ENCODE data around the gene SAMSN1.

Gene SAMSN1

DNA sequence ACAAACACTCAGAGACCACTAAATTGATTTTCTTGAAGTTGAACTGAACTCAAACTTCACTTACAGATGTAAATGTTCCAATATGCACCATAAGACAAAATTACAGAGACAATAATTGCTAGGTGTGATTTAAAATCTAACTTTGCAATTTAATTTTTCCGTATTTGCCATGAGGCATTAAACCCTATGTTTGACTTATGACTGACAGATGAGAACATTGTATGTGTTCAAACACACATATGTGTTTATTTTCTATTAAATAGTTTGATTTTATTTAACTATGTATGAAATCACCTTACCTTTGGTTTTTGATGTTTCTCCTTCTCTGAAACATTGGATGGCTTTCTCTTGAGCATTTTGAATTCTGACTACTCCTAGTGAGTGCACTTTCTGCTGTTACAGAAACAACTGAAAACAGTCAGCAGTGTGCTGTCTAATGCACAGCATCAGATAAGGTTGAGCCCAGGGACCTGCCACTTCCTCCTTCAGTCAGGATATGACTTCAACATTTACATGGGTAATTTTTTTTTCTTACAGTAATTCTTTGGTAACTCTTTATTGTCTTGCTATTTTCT is at the start of gene SAMSN1:
Gene SAMSN1, minus strand, starts transcription at position 410 of the 575 bp plus-strand sequence. Its CDS starts 54 bp downstream, at position 356.
- no peak for DNase-seq (ENCODE audit: low read depth, low spot score)

DNA sequence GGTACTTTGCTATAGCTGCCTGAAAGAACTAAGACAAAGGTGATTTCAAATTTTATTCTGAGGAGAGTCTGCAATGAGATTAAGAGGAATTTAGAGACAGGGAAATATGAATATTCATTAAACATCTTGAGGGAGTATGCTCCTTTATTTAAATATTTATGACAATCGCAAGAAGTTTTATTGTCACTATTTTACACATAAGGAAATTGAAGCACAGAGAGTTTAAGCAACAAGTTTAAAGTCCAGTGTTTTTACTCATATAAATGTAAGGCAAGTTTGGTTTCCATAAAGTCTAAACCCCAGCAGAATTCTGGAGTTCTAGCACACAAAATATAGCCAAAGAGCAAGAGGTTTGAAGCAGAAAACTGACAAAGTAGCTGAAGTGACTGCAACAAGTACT is 49.3 kb upstream of the SAMSN1 start:
- DNase-seq (ENCODE audit: low read depth, low spot score) = no peak

DNA sequence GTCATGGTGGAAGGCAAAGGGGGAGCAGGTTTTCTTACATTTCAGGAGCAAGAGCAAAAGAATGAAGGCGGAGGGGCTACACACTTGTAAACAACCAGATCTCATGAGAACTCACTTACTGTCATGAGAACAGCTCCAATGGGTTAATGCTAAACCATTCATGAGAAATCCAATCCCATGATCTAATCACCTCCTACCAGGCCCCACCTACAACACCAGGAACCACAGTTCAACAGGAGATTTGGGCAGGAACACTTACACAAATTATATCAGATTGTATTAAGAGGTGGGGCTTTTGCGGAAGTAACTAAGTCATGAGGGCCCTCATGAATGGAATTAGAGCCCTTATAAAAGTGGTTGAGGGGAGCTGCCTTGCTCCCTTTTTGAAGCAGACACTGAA is 48.9 kb upstream of the SAMSN1 start:
- no peak for DNase-seq (ENCODE audit: low read depth, low spot score)

DNA sequence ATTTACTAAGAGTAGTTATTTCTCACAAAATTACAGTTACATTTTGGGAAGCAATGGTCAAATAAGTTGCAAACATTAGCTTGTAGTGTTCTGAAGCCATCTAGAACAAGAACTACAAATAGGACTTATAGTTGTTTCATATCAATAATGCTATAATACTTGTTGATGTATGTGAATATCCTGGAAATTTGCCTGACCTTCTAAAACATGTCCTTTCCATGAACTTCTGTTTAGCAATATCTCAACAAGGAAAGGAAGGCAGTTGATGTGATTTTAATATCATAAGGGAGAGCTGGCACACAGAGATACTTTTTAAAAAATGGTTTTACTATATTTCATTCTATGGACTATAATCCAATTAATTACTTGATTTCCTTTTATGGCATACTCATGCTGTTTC is 47.1 kb upstream of the SAMSN1 start:
- DNase-seq (ENCODE audit: low read depth, low spot score) = no peak

DNA sequence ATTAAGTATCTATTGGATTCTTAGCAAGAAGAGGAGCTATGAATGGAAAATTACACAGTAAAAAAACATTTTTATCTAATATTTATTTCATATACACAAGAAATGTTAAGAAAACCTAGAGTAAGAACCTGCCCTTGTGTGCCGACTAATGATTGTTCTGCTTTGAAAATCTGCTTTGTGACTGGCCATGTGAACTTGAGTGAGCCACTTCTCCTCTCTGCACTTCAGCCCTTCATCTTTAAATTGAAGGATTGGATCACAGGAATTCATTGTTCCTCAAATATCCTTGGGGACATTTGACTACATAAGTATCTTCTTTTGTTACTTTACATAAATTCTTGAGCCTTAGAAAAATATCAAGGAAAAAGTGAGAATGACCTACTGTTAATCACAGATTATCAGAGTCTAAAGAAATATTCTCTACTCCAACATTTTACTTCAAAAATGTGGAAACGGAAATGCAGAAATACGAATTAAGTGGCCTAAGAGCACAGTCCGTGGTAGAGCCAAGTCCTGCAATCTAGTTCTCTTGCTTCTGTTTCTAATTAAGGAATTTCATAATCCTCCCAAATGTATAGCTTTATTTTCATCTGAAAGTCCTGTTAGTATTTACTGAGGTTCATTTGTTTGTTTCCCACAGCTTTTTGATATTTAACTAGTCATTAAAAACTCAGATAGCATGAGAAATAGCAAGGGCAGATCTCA is 46.3 kb upstream of the SAMSN1 start:
- no peak for DNase-seq (ENCODE audit: low read depth, low spot score)

DNA sequence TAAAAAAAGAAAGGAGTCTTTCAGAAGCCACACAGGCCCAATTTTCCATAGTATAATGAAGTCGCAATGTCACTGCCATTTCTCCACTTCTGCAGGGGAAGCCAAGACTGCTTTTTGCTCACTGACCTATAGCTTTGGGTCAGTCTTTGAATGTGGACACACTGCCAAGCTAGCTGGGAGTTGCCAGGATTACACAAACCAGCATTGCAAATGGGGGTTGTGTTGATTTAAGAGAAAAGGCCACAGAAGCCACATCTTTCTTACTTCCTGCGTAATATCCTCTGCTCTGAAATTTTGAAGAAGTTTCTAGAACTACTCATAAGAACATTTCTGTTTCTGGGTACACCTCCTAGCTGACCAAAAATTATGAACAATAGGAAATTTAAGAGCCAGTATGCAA is 45.8 kb upstream of the SAMSN1 start:
- no peak for DNase-seq (ENCODE audit: low read depth, low spot score)

DNA sequence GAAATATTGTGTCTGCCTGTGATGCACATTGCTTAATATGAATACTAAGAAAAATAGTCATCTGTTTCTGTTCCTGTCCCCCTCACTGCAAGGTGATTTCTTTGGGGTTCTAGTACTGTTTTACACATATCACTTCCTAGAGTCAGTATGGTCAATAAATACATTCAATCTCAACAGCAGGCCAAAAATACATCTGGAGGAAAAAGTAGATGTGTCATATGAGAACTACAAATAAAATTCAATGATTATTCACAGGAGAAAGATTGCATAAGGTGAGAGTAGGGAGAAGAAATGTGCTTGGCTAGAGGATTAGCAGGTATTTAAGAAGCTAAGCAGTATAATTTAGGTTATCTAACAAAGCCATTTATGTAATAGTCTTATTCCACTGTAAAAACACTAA is 45.3 kb upstream of the SAMSN1 start:
- no peak for DNase-seq (ENCODE audit: low read depth, low spot score)

DNA sequence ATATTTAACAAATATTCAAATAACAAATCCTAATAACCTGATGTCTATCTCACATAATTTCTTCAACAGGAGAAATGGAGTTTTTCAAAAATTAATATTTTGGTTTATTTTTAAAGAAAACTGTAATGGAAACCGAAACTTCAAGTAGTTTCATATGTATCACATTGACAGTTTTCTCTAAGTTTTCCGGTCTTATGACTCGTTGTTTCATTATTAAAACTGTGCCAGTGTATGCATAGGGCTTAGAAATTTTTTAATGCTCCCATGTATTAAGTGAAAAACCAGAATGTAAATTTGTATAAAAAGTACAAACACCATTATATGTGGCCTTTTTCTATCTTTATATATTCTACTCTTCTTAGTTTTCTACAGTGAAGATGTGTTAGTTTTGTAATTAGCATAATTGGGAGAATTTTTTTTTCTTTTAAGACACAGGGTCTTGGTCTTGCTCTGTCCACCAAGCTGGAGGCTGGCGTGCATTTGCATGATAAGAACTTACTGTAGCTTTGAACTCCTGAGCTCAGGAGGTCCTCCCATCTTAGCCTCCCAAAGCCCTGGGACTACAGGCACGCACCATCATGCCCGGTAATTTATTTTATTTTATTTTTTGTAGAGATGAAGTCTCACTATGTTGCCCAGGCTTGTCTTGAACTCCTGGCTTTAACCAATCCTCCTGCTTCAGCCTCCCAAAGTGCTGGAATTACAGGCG is 43.9 kb upstream of the SAMSN1 start:
- no peak for DNase-seq (ENCODE audit: low read depth, low spot score)

DNA sequence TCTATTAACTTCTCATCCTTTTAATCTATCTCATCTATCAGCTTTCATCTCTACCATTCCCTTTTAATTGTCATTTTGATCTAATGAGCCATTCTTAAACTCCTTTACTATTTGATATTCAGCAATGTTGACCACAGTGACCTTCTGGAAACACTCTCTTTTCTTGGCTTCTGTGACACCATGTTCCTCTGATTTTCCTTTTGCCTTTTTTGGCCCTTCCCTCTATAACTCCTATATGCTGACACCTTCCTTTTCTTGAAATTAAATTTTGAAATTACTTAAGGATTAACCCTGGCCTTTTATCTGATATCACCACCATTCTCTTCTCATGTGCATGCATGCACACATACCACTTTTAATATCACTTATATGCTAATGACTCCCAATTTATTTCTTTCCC is 41.2 kb upstream of the SAMSN1 start:
- DNase-seq (ENCODE audit: low read depth, low spot score) = no peak

DNA sequence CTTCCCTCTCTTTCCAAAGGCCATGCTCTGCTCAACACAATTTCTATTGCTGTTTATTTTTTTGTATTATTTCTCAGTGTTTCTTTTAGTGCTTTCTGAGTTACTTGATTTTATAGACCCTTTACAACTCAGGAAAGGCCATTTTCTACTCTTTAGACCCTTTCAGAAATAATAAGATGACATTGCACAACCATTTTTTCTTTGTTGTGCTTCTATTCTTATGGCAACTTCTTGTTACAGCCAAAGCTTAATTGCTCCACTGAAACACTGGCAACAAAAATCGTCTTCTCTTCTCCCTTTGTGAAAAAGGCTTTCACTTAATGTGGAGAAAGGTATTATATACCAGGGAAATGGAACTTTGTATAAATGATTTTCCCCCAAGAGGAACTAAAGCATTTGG is 39.0 kb upstream of the SAMSN1 start:
- no peak for DNase-seq (ENCODE audit: low read depth, low spot score)

DNA sequence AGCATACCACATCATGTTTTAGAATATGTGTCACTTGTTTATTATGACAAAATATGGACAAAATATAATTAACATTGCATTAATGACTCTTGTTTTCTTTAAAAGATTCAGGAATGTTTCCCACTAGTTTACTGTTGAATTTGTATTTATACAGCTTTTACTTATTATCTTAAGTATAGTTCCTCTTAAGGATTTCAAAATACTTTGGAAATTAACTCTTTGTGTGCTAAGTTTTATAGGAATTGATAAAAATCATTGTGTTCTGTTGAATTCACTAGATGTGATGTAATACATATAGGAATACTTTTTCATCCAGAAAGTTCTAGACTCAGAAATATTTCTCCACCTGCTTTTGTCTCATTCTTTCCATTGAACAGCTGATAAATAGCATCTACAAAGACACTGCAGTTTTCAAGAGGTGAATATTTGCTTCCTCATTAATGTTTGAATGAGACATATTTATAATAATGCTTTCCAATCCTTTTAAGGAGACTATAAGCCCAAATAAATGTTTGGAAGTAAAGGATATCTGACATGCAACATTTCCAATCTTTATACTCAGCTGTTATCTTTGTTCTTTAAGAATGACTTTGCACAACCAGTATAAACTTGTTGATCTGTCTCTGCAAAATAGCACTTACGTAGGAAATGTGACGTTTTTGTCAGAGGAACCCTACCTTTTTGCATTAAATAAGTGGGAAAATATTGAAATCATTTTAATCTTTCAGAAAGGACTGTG is 38.4 kb upstream of the SAMSN1 start:
- no peak for DNase-seq (ENCODE audit: low read depth, low spot score)

DNA sequence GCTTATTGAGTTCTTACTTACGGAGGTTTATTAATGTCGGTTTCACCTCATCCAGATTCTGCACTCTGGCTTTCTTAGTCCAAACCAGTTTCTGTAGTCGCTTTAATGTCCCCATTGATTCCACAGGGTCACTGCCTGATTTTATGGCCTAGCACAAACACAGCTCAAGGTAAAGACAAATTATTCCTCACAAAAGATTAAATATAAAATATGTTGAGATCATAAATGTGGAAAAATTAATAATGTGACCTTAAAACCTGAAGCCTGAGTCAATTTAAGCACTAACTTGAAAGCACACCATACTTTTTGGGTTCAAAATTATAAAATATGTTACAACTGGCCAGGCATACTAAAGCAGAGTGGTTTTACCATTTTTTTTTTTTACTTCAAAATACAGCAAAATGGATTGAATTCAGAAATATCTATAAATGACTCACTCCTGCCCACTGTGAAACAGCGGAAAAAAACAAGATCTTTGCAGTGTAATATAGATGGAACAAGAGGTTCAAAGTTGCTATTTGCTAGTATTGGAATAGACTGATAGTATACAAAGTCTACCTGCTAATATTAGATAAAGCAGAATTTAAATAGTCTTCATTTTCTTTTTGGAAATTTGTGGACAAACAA is 37.6 kb upstream of the SAMSN1 start:
- DNase-seq (ENCODE audit: low read depth, low spot score) = no peak

DNA sequence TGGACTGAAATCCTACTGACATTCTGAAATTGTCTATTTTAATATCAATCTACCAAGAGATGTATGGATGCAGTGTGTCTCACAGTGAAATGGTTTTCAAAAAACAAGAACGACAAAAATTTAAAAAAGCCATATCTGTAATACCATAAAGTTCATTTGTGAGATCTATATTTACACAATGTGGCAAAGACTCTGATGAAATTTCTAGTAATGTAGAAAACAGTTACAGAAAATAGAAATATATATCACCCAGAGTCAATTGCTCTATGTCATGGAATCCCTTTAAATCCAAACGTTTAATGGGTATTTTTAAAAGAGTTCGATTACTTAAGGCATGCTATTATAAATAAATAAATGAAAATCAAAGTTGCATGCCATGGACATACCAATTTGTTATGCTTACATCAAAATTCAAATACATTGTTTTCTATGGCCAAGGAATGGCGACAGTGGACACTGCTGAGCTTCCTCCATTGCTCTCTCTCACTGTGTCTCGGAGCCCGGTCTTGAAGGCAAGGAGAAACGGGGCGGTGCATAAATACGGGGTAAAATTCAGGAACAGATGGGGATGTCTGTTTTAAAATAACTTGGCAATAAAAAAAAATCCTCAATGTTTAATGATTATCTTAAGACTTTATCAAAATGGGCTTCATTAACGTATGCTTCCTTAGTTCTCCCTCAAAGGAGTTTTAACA is 37.0 kb upstream of the SAMSN1 start:
- no peak for DNase-seq (ENCODE audit: low read depth, low spot score)

DNA sequence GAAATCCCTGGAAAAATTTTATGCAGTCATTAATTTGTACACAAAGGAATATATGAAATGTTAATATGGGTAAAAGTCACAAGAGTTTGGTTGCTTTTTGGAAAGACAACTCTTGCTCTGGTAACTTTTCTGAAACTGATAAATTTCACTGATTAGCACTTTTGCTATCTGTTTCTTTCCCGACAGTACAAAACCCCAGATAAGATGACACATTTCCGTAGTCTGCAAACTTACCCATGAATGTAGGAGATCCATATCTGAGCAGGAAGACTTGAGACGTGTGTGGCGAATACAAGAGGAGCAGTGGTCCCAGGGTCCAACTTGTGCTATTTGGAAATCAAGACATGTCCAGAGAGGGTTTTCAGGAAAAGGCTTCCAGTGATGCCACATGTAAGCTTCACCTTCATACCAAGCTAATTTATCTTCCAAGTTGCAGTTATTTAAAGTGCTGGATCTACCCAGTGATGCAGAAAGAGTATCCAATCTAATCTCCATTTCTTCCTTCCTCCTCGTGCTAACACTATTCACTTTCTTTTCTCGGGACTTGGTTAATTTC is 35.9 kb upstream of the SAMSN1 start:
- no peak for DNase-seq (ENCODE audit: low read depth, low spot score)

DNA sequence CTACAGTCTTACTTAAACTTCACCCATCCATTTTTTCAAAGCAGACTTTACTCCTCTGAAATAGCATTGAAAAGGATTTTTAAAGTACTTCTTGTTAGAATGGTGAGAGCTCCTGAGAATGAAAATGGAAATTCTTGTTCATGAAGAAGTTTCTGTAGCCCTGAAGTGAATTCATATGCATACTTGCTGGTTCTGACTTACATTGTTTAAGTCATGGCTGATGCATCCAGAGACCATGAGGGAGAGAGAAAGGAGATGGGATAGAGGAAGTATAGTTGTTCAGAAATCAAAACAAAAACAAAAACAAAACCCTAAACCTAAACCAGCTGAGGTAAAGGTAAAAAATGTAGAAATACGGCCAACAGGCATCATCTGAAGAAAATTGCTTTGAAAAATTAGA is 27.1 kb upstream of the SAMSN1 start:
- DNase-seq (ENCODE audit: low read depth, low spot score) = no peak

DNA sequence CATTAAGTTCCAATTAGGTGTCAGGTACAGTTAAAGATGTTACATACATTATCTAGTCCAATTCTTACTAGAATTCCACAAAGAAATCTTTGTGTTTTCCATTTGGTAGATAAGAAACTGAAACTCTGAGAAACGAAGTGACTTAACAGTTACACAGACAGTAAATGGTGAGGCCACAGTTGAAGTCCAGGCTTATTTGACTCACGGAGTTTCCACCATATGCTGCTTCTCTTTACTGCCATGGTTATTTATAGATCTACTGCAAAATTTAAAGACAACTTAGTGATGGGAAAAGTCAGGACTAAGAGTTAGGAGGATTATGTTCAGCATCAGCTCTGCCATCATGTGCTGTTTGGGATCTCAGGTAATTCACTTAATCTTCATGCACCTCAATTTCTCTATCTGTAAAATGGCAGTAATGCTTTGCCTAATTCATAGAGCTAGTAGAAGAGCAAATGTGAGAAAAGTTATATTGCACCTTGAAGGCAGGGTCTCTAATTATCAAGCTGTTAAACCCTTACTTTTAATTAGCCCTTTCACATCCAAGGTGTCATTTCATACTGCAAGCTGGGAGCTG is 26.2 kb upstream of the SAMSN1 start:
- no peak for DNase-seq (ENCODE audit: low read depth, low spot score)

DNA sequence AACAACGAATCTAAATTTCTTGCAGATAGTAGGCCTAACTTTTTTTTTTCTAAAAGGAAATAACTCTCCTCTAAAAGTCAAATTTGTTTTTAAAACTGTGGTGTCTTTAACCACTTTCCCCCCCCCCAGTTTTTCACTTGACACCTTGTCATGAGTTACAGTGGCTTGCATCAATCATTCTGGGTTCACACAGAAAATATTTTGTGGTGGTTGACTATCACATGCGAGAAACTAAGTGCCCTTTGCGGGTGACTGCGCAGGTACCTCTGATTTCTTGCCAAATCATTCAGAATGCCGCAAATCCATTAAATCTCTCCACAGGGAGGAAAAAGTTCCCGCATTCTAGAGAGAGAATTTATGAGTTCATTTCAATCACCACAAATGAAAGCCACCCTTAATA is 23.8 kb upstream of the SAMSN1 start:
- no peak for DNase-seq (ENCODE audit: low read depth, low spot score)

DNA sequence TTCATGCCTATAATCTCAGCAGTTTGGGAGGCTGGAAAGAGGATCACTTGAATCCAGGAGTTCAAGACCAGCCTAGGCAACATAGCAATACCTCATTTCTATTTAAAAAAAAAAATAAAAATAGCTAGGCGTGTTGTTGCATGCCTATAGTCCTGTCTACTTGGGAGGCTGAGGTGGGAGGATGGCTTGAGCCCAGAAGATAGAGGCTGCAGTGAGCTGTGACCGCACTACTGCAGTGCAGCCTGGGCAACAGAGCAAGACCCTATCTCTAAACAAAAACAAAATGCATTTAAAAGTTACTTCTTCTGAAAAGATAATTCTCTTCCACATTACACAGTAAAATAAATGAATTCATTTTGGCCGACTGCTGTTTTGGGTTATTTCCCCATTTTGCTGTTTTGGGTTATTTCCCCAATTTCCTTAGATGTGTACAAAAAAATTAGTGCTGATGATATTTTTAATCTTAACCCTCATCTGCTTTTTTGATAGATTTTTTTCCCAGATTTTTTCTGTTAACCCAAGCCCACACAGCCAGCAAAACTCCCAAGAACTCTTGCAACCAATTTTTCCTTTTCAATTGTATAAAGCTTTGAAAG is 23.0 kb upstream of the SAMSN1 start:
- no peak for DNase-seq (ENCODE audit: low read depth, low spot score)

DNA sequence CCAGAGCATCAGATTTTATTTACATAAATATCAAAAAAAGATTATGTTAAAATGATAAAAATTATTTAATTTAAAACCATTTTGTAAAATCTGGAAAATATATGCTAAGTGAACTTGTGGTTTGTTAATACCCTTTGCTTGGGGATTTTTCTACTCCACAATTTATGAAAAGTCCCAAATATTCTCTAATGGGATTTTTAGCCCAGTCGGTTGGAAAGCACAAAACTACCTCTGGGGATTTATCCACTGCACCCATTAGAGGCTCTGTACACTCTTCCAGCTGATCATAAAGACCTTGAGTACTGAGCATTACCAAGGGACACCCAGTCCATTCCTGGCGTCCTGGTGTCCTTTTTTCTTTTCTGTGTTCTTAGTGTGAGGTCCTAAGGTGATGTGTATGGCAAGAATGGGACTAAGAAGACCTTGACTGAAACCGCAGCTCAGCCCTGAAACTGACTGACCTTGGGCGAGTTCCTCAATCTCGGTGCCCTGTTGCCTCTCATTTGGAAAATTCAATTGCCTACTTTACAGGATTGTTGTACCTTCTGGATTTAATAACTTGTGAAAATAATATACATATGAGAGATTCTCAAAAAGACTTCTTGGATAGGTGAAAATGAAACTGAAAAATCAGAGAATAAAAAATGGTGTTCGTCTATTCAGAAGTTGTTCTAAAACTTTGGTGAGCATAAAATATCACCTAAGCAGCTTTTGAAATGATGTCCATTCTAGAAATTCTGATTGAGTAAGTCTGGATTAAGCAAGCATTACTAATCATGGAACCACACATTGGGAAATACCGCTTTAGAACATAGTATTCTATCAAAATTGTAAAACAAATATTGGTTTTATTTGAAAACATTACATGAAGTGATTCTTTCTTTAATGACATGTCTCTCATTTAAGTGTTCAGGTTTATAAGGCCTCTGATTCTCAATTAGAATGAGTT is 21.5 kb upstream of the SAMSN1 start:
- no peak for DNase-seq (ENCODE audit: low read depth, low spot score)
